Measurements from ENCODE around the gene LRFN2. TPM values are rescaled to one million over a fixed set of nuclear protein-coding genes. Genes with fewer than 3 reads are reported as not detected.
A peak's percentile ranks its signal among the peaks of the same experiment; 100 is the strongest.

Gene LRFN2
- total RNA-seq, 2 experiments from 2014 or later, result not detected

- intact Hi-C loops (cut with DNase I, micrococcal nuclease), result no loop called here
- H3K9me3 ChIP-seq (ENCODE audit: control insufficient read depth in 1 of 2, insufficient read depth in 1 of 2, low read length in 2 of 2), result no peaks in the 10 kb centered on the region
- H3K4me3 Mint-ChIP-seq, result no peak overlapping the region
- no peak for TF ChIP-seq CTCF (IDR thresholded peaks at IDR 0.05)
- no peaks in the 10 kb centered on the region for H3K36me3 Mint-ChIP-seq (ENCODE audit: low read depth)
- H3K9me3 Mint-ChIP-seq, result no peaks in the 10 kb centered on the region
- no peak overlapping the region for H3K4me3 ChIP-seq (ENCODE audit: low read length)
- H3K27ac Mint-ChIP-seq, result no peak overlapping the region
- H3K4me1 Mint-ChIP-seq (ENCODE audit: low read depth), result no peaks in the 10 kb centered on the region
- no peaks in the 10 kb centered on the region for H3K36me3 ChIP-seq (ENCODE audit: insufficient read depth, low read length)
- ATAC-seq (ENCODE audit: poor library complexity) (no peak), DNase-seq (no peak)
- peaks cover 14% of the 10 kb centered on the region for H3K4me1 ChIP-seq (ENCODE audit: insufficient read depth, low read length)
- ChIA-PET CTCF (no interaction called here), POLR2A (no interaction called here)
- H3K27ac ChIP-seq (ENCODE audit: low read depth in 1 of 2, low read length in 2 of 2), result no peak overlapping the region
- no peaks in the 10 kb centered on the region for H3K27me3 ChIP-seq (ENCODE audit: control insufficient read depth in 1 of 2, insufficient read depth in 2 of 2, low read length in 2 of 2)
- no peaks in the 10 kb centered on the region for H3K27me3 Mint-ChIP-seq
Observed at GRCh38 chr6:40479706-40480105, 107.5 kb downstream of the LRFN2 start.

- H3K27ac ChIP-seq (ENCODE audit: low read depth in 1 of 2, low read length in 2 of 2), result no peak overlapping the region
- H3K27ac Mint-ChIP-seq, result peak overlapping the region; percentile 37
- intact Hi-C loops (cut with DNase I, micrococcal nuclease), result no loop called here
- H3K4me1 Mint-ChIP-seq (ENCODE audit: low read depth), result no peaks in the 10 kb centered on the region
- no peaks in the 10 kb centered on the region for H3K27me3 Mint-ChIP-seq
- H3K36me3 Mint-ChIP-seq (ENCODE audit: low read depth), result no peaks in the 10 kb centered on the region
- H3K4me3 ChIP-seq (ENCODE audit: low read length), result no peak overlapping the region
- H3K4me3 Mint-ChIP-seq, result peak overlapping the region; percentile 17
- ChIA-PET CTCF (no interaction called here), POLR2A (no interaction called here)
- H3K9me3 ChIP-seq (ENCODE audit: control insufficient read depth in 1 of 2, insufficient read depth in 1 of 2, low read length in 2 of 2), result no peaks in the 10 kb centered on the region
- DNase-seq (peak in 12 of 14 experiments; percentile 2 to 76 (median 12)), ATAC-seq (ENCODE audit: poor library complexity) (peak; percentile 79)
- H3K36me3 ChIP-seq (ENCODE audit: insufficient read depth, low read length), result no peaks in the 10 kb centered on the region
- no peaks in the 10 kb centered on the region for H3K27me3 ChIP-seq (ENCODE audit: control insufficient read depth in 1 of 2, insufficient read depth in 2 of 2, low read length in 2 of 2)
- no peaks in the 10 kb centered on the region for H3K9me3 Mint-ChIP-seq
- peaks cover 14% of the 10 kb centered on the region for H3K4me1 ChIP-seq (ENCODE audit: insufficient read depth, low read length)
- no peak for TF ChIP-seq CTCF (IDR thresholded peaks at IDR 0.05)
Observed at GRCh38 chr6:40477246-40478126, 109.7 kb downstream of the LRFN2 start.

GRCh38 chr6:40476673-40477072 lies 110.5 kb downstream of the LRFN2 start:
- H3K27ac Mint-ChIP-seq, result peak overlapping the region; percentile 37
- no peak overlapping the region for H3K4me3 ChIP-seq (ENCODE audit: low read length)
- H3K4me3 Mint-ChIP-seq, result no peak overlapping the region
- H3K4me1 ChIP-seq (ENCODE audit: insufficient read depth, low read length), result peaks cover 14% of the 10 kb centered on the region
- H3K27me3 Mint-ChIP-seq, result no peaks in the 10 kb centered on the region
- DNase-seq (no peak), ATAC-seq (ENCODE audit: poor library complexity) (no peak)
- CTCF ChIA-PET, result no interaction called here
- no peaks in the 10 kb centered on the region for H3K4me1 Mint-ChIP-seq (ENCODE audit: low read depth)
- POLR2A ChIA-PET, result no interaction called here
- TF ChIP-seq CTCF (IDR thresholded peaks at IDR 0.05), result no peak
- intact Hi-C loops (cut with DNase I, micrococcal nuclease), result no loop called here
- H3K36me3 ChIP-seq (ENCODE audit: insufficient read depth, low read length), result no peaks in the 10 kb centered on the region
- H3K9me3 Mint-ChIP-seq, result no peaks in the 10 kb centered on the region
- no peak overlapping the region for H3K27ac ChIP-seq (ENCODE audit: low read depth in 1 of 2, low read length in 2 of 2)
- H3K9me3 ChIP-seq (ENCODE audit: control insufficient read depth in 1 of 2, insufficient read depth in 1 of 2, low read length in 2 of 2), result no peaks in the 10 kb centered on the region
- H3K27me3 ChIP-seq (ENCODE audit: control insufficient read depth in 1 of 2, insufficient read depth in 2 of 2, low read length in 2 of 2), result no peaks in the 10 kb centered on the region
- H3K36me3 Mint-ChIP-seq (ENCODE audit: low read depth), result no peaks in the 10 kb centered on the region
